GM12875 (cell line): ENCODE measurements around the gene CCDC194.
A peak's percentile ranks its signal among the peaks of the same experiment; 100 is the strongest.

Source experiments
- H3K4me3 ChIP-seq: one replicate; pipeline ENCODE4 v1.5.1; 2011; ENCODE audit warnings: low read depth, low read length, control low read depth
- CTCF ChIP-seq: IDR thresholded peaks from 2 replicates; pipeline ENCODE4 v1.5.1; 2011; ENCODE audit warnings: low read depth, mild to moderate bottlenecking, control low read depth, inconsistent platforms, low read length, moderate library complexity, borderline replicate concordance; ENCODE audit not compliant: insufficient read depth

CCDC194 gene

GRCh38 chr19:17405250-17406045 is 11.5 kb upstream of the CCDC194 start, which contains the start of gene BST2:
Gene BST2 (minus strand): TSS chr19:17405630. CDS start chr19:17405575, 55 bp downstream.
- TF ChIP-seq CTCF: no peak
- peak within 1 kb of the TSS; percentile 75 for H3K4me3 ChIP-seq

- peak overlapping the region; percentile 75 for H3K4me3 ChIP-seq
Measured at GRCh38 chr19:17404621-17405249, 10.7 kb upstream of the CCDC194 start.

GRCh38 chr19:17404015-17404414 is 10.0 kb upstream of the CCDC194 start:
- TF ChIP-seq CTCF: no peak
- peak overlapping the region; percentile 75 for H3K4me3 ChIP-seq

More at GRCh38 chr19:17404621-17405249, 10.7 kb upstream of the CCDC194 start:
- no peak for TF ChIP-seq CTCF

GRCh38 chr19:17402982-17403855 is 9.2 kb upstream of the CCDC194 start:
- peak overlapping the region; percentile 75 for H3K4me3 ChIP-seq
- no peak for TF ChIP-seq CTCF

- TF ChIP-seq CTCF: no peak
Measured at GRCh38 chr19:17401628-17402027, 7.6 kb upstream of the CCDC194 start.

GRCh38 chr19:17398902-17399527 is 5.0 kb upstream of the CCDC194 start:
- no peak overlapping the region for H3K4me3 ChIP-seq
- no peak for TF ChIP-seq CTCF

More at GRCh38 chr19:17401628-17402027, 7.6 kb upstream of the CCDC194 start:
- no peak overlapping the region for H3K4me3 ChIP-seq
